Left colon (tissue), 2 donors: ENCODE measurements around the gene SEMA4C. TPM values are rescaled to one million over a fixed set of nuclear protein-coding genes. Genes with fewer than 3 reads are reported as not detected.

Source experiments
- ATAC-seq: fragments of 200-7000 bp; cut with Tn5 transposase; one replicate; pipeline ENCODE4 v1.9.1; 2020; ENCODE audit warnings: mild to moderate bottlenecking, moderate library complexity
- DNase-seq, 2 donors: peaks; one replicate each; pipeline ENCODE4 v3.0.0-alpha.2; 2020
- intact Hi-C, 2 donors: fragments of 100-400 bp; cut with DNase I in 1 of 2; cut with micrococcal nuclease in 1 of 2; formaldehyde crosslinking; loops; one replicate each; pipeline versions ENCODE4 v1.11.2 to v1.14.0; 2022; cut with DNase I, micrococcal nuclease
- total RNA-seq, 2 donors: library from RNA; stranded (reverse); fragmentation: NEBNext Ultra II Directional; extraction: Animal tissue kit (Norgen Biotek cat#: 25700); gene quantifications; one replicate each; pipeline ENCODE4 v1.2.1, GENCODE V29; 2021
- donor health status: DM: no; HTN: no; CAD: no.
- donor health status: DM: yes; HTN: yes; CAD: no.

The SEMA4C gene
- total RNA-seq, 2 donors from 2014 or later = 13.2 to 17.5 TPM

DNA sequence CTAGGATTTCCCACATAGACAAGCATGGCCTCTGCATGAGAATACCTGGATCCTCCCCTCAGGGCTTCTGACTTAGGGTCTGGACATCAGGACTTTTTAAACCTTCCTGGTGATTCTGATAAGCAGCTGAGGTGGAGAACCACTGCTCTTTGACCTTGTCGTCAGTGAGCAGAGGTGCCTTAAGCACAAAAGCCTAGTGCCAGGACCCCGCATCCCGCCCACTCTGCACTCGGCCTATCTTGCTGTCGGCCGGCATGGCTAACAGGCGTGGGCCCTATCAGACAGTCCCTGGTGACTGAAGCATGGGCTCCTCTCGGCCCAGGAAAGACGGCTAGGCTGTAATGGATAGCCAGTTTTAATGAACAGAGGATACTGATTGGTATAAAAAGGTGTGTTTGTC is 32.3 kb downstream of the SEMA4C start:
- no peak for DNase-seq
- no peak for ATAC-seq
- intact Hi-C loops = no loop called here

DNA sequence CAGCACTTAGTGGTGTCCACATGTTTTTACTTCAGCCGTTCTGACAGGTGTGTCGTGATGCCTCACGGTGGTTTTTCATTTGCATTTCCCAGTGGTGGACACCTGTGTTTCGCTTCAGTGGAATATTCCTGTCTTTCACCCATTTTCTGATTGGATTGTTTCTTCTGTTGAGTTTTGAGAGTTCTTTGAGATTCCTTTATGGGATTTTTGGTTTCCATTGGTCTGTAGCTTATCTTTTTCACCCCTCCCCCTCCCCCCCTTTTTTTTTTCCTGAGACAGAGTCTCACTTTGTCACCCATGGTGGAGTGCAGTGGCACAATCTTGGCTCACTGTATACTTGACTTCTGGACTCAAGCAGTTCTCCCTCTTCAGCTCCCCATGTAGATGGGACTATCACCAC is 34.0 kb downstream of the SEMA4C start:
- DNase-seq (no peak), ATAC-seq (no peak)
- intact Hi-C loops = no loop called here

DNA sequence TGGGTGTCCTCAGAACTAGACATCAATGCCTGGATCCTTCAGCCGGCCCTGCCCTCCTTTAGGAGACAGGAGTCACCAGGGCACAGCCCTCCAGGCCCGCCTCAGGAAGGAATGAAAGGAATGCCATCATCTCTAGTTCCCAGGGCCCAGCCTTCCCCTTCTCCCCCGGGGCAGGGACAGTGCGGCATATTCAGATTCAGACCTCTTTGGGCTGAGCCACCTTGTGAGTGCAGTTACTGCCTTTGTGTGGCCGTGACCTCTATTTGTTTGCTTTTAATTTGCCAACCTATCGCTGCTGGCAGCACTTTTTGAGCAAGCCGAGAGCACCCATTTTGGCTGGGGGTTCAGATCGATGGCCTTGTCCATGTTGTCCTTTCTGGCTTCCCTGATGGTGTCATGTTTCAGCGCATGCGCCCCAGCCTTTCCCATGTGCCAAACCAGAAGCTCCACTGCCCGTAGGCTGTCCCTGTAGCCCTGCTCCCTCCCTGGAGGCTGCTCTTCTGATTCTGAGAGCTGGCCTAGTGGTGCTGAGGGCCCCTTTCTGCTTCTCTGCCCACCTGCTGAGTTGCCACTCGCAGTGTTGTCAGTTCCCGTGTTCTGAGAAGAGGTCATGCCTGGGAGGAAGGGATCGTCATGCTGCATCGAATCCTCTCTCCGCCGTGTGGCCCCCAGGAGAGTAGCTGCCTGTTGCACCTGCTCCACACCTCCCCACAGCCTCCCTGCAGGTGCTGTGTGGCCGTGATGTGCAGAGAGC is 36.9 kb downstream of the SEMA4C start:
- DNase-seq (no peak), ATAC-seq (peak; percentile 13)
- intact Hi-C loops = no loop called here

- intact Hi-C loops = no loop called here
- DNase-seq = no peak
- ATAC-seq = no peak
Measured at GRCh38 chr2:96832408-96832753, 37.5 kb downstream of the SEMA4C start.

DNA sequence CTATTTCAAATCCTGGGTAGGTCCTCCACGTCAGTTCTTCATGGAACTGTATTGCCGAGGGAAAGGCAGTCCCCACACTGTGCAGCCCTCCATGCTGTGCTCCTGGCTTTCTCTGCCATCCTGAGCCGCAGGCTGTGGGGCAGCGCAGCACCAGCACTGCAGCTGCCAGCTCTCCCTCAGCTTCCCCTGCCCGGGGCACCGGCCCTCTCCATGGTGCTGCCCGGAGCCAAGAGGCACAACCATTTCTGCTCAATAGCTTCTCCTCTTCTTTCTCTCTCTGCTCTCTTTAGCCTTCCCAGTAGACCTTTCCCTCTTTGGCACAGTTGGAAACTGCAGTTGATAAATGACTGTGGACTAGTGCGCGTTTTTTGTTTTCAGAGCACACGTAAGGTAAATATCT is 38.2 kb downstream of the SEMA4C start:
- ATAC-seq (peak; percentile 29), DNase-seq (no peak)
- intact Hi-C loops = no loop called here

DNA sequence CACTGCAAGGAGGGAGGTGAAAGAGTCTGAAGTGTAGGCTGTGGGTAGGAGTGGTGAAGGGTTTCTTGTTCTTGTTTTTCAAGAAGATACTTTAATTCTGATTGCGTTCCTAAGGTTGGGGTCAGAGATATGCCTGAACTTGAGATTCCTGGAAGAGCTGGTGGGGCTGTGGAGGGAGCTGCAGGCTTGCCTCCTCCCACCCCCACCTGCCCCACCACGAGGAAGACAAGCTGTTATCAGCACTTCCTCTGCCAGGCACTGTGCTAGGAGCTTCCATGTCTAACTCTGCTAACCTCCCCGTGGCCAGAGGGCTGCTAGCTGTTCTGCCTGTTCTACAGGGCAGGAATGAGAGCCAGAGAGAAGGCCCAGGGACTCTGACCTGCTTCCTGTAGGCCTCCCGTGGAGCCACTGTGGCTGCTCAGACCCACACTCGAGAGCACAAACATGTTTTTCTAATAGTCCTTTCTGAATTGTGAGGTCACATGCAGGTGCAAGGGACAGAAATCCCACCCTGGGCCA is 39.8 kb downstream of the SEMA4C start:
- ATAC-seq (no peak), DNase-seq (no peak)
- intact Hi-C loops = no loop called here

- DNase-seq (no peak), ATAC-seq (no peak)
- intact Hi-C loops = no loop called here
Measured at GRCh38 chr2:96828874-96829273, 41.0 kb downstream of the SEMA4C start.

- intact Hi-C loops = no loop called here
- no peak for ATAC-seq
Measured at GRCh38 chr2:96828436-96828835, 41.4 kb downstream of the SEMA4C start.

DNA sequence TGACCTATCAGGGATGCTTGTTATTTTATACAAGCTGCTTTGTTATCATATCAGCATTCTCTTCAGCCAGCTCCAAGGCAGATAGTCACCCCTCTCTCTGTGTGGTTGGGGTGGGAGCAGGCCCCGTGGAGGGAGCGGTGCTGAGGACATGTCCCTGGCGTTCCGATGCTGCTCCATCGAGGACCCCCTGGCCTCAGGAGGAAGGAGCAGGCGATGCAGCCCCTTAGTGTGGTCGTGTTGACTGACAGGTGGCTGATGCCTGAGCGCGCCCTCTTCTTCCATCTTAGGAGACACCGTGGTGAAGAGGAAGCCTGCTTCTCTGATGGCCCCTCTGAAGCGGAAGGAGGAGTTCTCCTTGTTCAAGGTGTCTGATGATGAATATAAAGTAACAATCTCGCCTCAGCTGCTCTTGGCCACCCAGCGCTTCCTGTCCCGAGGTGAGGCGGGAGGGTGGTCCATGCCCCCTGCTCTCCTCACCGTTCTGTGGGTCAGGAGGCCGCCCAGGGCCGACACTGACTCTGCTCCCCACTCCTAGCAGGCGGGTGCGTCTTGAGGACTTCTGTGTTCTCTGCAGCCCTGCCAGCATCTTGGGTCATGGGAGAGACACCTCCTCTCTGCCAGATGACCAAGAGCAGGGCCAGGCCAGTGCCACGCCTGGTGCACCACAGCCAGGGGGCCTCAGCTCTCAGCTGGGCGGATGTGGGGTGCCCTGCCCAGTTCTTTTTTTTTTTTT is 43.2 kb downstream of the SEMA4C start:
- intact Hi-C loops = no loop called here
- ATAC-seq (no peak), DNase-seq (no peak)

More at GRCh38 chr2:96828436-96828835, 41.4 kb downstream of the SEMA4C start:
- no peak for DNase-seq

GRCh38 chr2:96825057-96825456 is 44.8 kb downstream of the SEMA4C start:
- ATAC-seq (no peak), DNase-seq (no peak)
- intact Hi-C loops = no loop called here

DNA sequence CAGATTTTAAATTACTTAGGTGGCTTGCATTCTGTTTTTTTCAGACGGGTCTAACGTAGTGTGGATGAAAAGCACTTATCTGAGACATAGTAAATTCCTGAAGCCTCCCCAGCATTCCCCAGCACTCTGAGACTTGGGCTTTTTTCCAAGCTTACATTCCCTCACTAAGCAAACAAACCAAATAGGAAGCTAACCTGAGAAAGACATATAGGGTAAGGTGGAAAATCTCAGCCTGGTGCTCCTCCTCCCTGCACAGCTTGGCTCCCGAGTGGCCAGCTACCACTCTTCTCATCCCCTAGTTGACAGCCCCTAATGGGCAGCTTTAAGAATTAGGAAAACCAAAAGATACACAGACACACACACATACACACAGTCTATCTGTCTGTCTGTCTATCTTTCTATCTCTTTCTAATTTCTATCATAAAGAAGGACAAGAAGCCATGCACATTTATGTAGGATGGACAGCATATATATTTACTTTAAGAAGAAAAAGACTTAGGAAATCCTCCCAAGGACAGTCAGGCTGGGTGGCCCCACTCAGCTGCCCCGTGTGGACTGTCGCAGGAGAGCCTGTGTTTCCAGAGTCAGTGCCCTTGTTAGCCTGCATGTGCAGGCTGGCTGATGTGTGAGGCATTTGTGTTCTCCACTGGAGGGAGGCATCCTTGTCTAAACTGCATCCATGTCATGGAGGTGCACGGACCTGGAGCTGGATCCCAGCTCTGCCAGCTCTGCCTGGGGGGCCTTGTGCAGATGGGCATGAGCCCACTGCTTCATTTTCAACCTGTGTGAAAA is 45.6 kb downstream of the SEMA4C start:
- ATAC-seq = peak; percentile 50
- intact Hi-C loops = no loop called here
- DNase-seq = no peak

GRCh38 chr2:96823198-96823597 is 46.7 kb downstream of the SEMA4C start:
- DNase-seq = no peak
- intact Hi-C loops = no loop called here
- ATAC-seq = no peak

- intact Hi-C loops = no loop called here
- ATAC-seq = no peak
- no peak for DNase-seq
Measured at GRCh38 chr2:96822786-96823185, 47.1 kb downstream of the SEMA4C start.

GRCh38 chr2:96821113-96821675 is 48.7 kb downstream of the SEMA4C start:
- intact Hi-C loops = no loop called here
- ATAC-seq = no peak
- DNase-seq = no peak

GRCh38 chr2:96819876-96820511 is 49.9 kb downstream of the SEMA4C start:
- DNase-seq (peak in 1 of 2 donors; percentile 19), ATAC-seq (no peak)
- intact Hi-C loops = no loop called here

- ATAC-seq = peak; percentile 73
- intact Hi-C loops = no loop called here
- peak; percentile 76 to 88 for DNase-seq
Measured at GRCh38 chr2:96819128-96819875, 50.6 kb downstream of the SEMA4C start.

- ATAC-seq = no peak
- intact Hi-C loops = no loop called here
- DNase-seq = no peak
Measured at GRCh38 chr2:96817882-96818281, 52.0 kb downstream of the SEMA4C start.
